ENCODE measurements around the gene TCEA2.

The TCEA2 gene

GRCh38 chr20:64055396-64055892, 7.6 kb upstream of the TCEA2 start:
- TF ChIP-seq, protein P1, sequence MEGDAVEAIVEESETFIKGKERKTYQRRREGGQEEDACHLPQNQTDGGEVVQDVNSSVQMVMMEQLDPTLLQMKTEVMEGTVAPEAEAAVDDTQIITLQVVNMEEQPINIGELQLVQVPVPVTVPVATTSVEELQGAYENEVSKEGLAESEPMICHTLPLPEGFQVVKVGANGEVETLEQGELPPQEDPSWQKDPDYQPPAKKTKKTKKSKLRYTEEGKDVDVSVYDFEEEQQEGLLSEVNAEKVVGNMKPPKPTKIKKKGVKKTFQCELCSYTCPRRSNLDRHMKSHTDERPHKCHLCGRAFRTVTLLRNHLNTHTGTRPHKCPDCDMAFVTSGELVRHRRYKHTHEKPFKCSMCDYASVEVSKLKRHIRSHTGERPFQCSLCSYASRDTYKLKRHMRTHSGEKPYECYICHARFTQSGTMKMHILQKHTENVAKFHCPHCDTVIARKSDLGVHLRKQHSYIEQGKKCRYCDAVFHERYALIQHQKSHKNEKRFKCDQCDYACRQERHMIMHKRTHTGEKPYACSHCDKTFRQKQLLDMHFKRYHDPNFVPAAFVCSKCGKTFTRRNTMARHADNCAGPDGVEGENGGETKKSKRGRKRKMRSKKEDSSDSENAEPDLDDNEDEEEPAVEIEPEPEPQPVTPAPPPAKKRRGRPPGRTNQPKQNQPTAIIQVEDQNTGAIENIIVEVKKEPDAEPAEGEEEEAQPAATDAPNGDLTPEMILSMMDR (IDR thresholded peaks at IDR 0.05), result no peak
- peaks cover 41% of the 10 kb centered on the region for H3K4me1 Mint-ChIP-seq
- DNase-seq, result no peak
- peaks cover 30% of the 10 kb centered on the region for H3K27me3 Mint-ChIP-seq (ENCODE audit: low read depth, poor library complexity)
- H3K36me3 Mint-ChIP-seq (ENCODE audit: low read depth), result no peaks in the 10 kb centered on the region
- H3K27ac Mint-ChIP-seq, result no peak overlapping the region
- H3K4me3 Mint-ChIP-seq, result no peak overlapping the region
- no peaks in the 10 kb centered on the region for H3K9me3 Mint-ChIP-seq

DNA sequence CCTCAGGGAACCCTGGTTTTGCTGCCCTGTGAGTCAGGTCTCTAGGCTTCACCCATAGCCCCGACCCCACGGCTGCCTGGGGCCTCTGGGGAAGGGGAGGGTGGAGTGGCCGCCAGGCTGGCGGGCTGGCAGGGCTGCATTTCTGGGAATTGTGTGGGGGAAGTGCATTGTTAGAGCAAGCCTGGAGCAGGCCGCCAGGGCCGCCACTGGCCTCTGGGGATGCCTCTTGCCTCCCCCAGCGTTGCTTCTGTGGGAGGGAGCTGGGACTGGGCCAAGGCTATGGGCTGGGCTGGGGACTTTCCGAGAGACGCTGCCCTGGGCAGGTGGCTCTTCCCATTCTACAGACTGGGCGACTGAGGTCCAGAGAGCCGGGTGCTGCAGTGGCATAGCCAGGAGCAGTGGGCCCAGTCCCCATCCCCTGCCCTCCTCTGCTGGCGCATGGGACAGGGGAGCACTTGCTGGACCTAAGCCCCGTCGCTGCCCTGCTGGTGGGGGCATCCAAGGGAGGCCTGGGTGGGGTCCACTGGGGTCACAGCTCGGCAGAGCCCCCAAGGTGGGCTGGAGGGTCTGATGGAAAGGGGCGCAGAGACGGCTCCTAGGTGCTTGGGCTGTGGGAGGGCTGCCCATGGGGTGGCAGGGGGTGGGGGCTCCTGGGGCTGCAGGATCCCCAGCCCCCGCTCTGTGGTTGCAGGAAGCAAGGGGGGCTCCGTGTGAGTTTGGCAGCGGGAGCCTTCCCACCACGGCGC, 6.9 kb upstream of the TCEA2 start:
- no peak for DNase-seq
- TF ChIP-seq, protein P1 (IDR thresholded peaks at IDR 0.05), result no peak
- H3K4me1 Mint-ChIP-seq, result peaks cover 41% of the 10 kb centered on the region
- H3K27me3 Mint-ChIP-seq (ENCODE audit: low read depth, poor library complexity), result peaks cover 24% of the 10 kb centered on the region
- no peaks in the 10 kb centered on the region for H3K36me3 Mint-ChIP-seq (ENCODE audit: low read depth)
- H3K9me3 Mint-ChIP-seq, result no peaks in the 10 kb centered on the region
- H3K27ac Mint-ChIP-seq, result no peak overlapping the region
- H3K4me3 Mint-ChIP-seq, result no peak overlapping the region

DNA sequence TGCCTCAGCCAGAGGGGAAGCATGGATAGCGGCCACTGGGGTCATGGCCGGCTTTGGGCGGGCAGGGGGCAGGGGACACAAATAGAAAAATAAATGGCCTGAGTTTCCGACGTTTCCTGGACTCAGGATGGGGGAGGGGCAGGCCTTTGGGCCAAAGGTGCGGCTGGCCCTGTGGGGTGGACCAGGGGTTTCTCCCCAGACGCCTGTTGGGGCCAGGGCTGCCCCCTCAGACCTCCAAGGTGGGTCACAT, 6.4 kb upstream of the TCEA2 start:
- no peaks in the 10 kb centered on the region for H3K9me3 Mint-ChIP-seq
- H3K27me3 Mint-ChIP-seq (ENCODE audit: low read depth, poor library complexity), result peaks cover 21% of the 10 kb centered on the region
- TF ChIP-seq, protein P1 (IDR thresholded peaks at IDR 0.05), result no peak
- H3K27ac Mint-ChIP-seq, result no peak overlapping the region
- no peak overlapping the region for H3K4me3 Mint-ChIP-seq
- no peaks in the 10 kb centered on the region for H3K36me3 Mint-ChIP-seq (ENCODE audit: low read depth)
- DNase-seq, result no peak
- H3K4me1 Mint-ChIP-seq, result peaks cover 41% of the 10 kb centered on the region

- Mint-ChIP-seq H3K4me1 (peaks cover 43% of the 10 kb centered on the region), H3K27me3 (ENCODE audit: low read depth, poor library complexity) (peaks cover 16% of the 10 kb centered on the region), H3K27ac (no peak overlapping the region), H3K36me3 (ENCODE audit: low read depth) (no peaks in the 10 kb centered on the region), H3K9me3 (no peaks in the 10 kb centered on the region), H3K4me3 (no peak overlapping the region)
- no peak for DNase-seq
- TF ChIP-seq, protein P1 (IDR thresholded peaks at IDR 0.05), result no peak
These were observed 5.9 kb upstream of the TCEA2 start for GRCh38 chr20:64056889-64057627.

- peak; percentile 90 for DNase-seq
- Mint-ChIP-seq H3K9me3 (no peaks in the 10 kb centered on the region), H3K36me3 (ENCODE audit: low read depth) (no peaks in the 10 kb centered on the region), H3K27ac (no peak overlapping the region), H3K4me3 (no peak overlapping the region), H3K27me3 (ENCODE audit: low read depth, poor library complexity) (peaks cover 11% of the 10 kb centered on the region), H3K4me1 (peaks cover 49% of the 10 kb centered on the region)
- TF ChIP-seq, protein P1 (IDR thresholded peaks at IDR 0.05), result peak; percentile 85
These were observed 5.1 kb upstream of the TCEA2 start for GRCh38 chr20:64057628-64058498.

All from nephron progenitor cell (in vitro differentiated cells).